Left ventricle myocardium superior (tissue), 1 donor: ENCODE measurements around the gene SLC38A11. TPM values are rescaled to one million over a fixed set of nuclear protein-coding genes. Genes with fewer than 3 reads are reported as not detected.

Source experiments
- ATAC-seq: fragments of 200-7000 bp; cut with Tn5 transposase; one replicate; pipeline ENCODE4 v1.9.1; 2020; ENCODE audit warnings: mild to moderate bottlenecking, moderate library complexity
- DNase-seq: peaks from one replicate; pipeline ENCODE4 v3.0.0-alpha.2; 2020
- intact Hi-C: fragments of 100-400 bp; cut with micrococcal nuclease; formaldehyde crosslinking; loops from one replicate; pipeline ENCODE4 v1.11.0; 2022
- total RNA-seq: library from RNA; stranded (reverse); fragmentation: NEBNext Ultra II Directional; extraction: Animal tissue kit (Norgen Biotek cat#: 25700); gene quantifications from one replicate; pipeline ENCODE4 v1.2.1, GENCODE V29; 2021
- donor health status: DM: no; HTN: yes; CAD: no; lungs with severe emphysema.

SLC38A11 gene
- total RNA-seq, 1 donor from 2014 or later = 1.0 TPM

GRCh38 chr2:164975891-164976290 is 20.6 kb upstream of the SLC38A11 start:
- DNase-seq (no peak), ATAC-seq (no peak)
- intact Hi-C loops = no loop called here

- no peak for ATAC-seq
- intact Hi-C loops = no loop called here
Observed at GRCh38 chr2:164974221-164974620, 18.9 kb upstream of the SLC38A11 start.

GRCh38 chr2:164972216-164972615 is 16.9 kb upstream of the SLC38A11 start:
- DNase-seq = no peak
- ATAC-seq = no peak
- intact Hi-C loops = no loop called here

More at GRCh38 chr2:164974221-164974620, 18.9 kb upstream of the SLC38A11 start:
- DNase-seq = no peak

- intact Hi-C loops = no loop called here
- ATAC-seq (no peak), DNase-seq (no peak)
Observed at GRCh38 chr2:164969909-164970690, 14.8 kb upstream of the SLC38A11 start.

- DNase-seq (no peak), ATAC-seq (no peak)
- intact Hi-C loops = no loop called here
Observed at GRCh38 chr2:164967781-164968228, 12.5 kb upstream of the SLC38A11 start.

- DNase-seq = no peak
- no peak for ATAC-seq
- intact Hi-C loops = no loop called here
Observed at GRCh38 chr2:164967361-164967760, 12.0 kb upstream of the SLC38A11 start.

GRCh38 chr2:164964700-164965099 is 9.4 kb upstream of the SLC38A11 start:
- no peak for ATAC-seq
- intact Hi-C loops = no loop called here
- DNase-seq = no peak

GRCh38 chr2:164960159-164960558 is 4.8 kb upstream of the SLC38A11 start:
- intact Hi-C loops = no loop called here
- DNase-seq (no peak), ATAC-seq (no peak)

GRCh38 chr2:164954186-164954585 is 1.1 kb downstream of the SLC38A11 start:
- no peak for DNase-seq
- intact Hi-C loops = no loop called here
- no peak for ATAC-seq

- intact Hi-C loops = no loop called here
- no peak for DNase-seq
- no peak for ATAC-seq
Observed at GRCh38 chr2:164953279-164953678, 2.0 kb downstream of the SLC38A11 start.

GRCh38 chr2:164952057-164952702 is 3.1 kb downstream of the SLC38A11 start:
- ATAC-seq (no peak), DNase-seq (no peak)
- intact Hi-C loops = no loop called here

GRCh38 chr2:164948540-164948939 is 6.8 kb downstream of the SLC38A11 start:
- DNase-seq (no peak), ATAC-seq (no peak)
- intact Hi-C loops = no loop called here

- DNase-seq (no peak), ATAC-seq (no peak)
- intact Hi-C loops = no loop called here
Observed at GRCh38 chr2:164947281-164947680, 8.0 kb downstream of the SLC38A11 start.

GRCh38 chr2:164943289-164943688 is 12.0 kb downstream of the SLC38A11 start:
- no peak for ATAC-seq
- intact Hi-C loops = no loop called here
- DNase-seq = no peak

GRCh38 chr2:164937864-164938401 is 17.4 kb downstream of the SLC38A11 start:
- intact Hi-C loops = no loop called here
- ATAC-seq (no peak), DNase-seq (no peak)

- intact Hi-C loops = no loop called here
- ATAC-seq (no peak), DNase-seq (no peak)
Observed at GRCh38 chr2:164935118-164936101, 19.9 kb downstream of the SLC38A11 start.

- DNase-seq = no peak
- intact Hi-C loops = no loop called here
- ATAC-seq = no peak
Observed at GRCh38 chr2:164934401-164935117, 20.8 kb downstream of the SLC38A11 start.

GRCh38 chr2:164933671-164934189 is 21.6 kb downstream of the SLC38A11 start:
- ATAC-seq (no peak), DNase-seq (no peak)
- intact Hi-C loops = no loop called here
